GM19238 (cell line): ENCODE results near the gene ARHGEF17.
"Not testable (repeated sequence)": the region's sequence is repeated elsewhere in the genome, so short reads cannot be mapped to it uniquely, and the experiment has no call there.

Source experiments
- DNase-seq: peaks from one replicate; pipeline ENCODE4 v3.0.0; 2011; ENCODE audit warnings: low spot score; ENCODE audit not compliant: insufficient read length

ARHGEF17 gene

GRCh38 chr11:73271936-73272679 lies 36.0 kb upstream of the ARHGEF17 start, which contains the start of gene P2RY6:
Gene P2RY6, plus strand, starts transcription at chr11:73272338. Its CDS starts 24,181 bp downstream, at chr11:73296519.
- no peak for DNase-seq

GRCh38 chr11:73272680-73273038 lies 35.4 kb upstream of the ARHGEF17 start:
- no peak for DNase-seq

- DNase-seq = no peak
Measured at GRCh38 chr11:73273222-73273895, 34.7 kb upstream of the ARHGEF17 start.

- DNase-seq = not testable (repeated sequence)
Measured at GRCh38 chr11:73274191-73274590, 33.9 kb upstream of the ARHGEF17 start.

- no peak for DNase-seq
Measured at GRCh38 chr11:73274722-73275380, 33.2 kb upstream of the ARHGEF17 start.

GRCh38 chr11:73275381-73275750 lies 32.7 kb upstream of the ARHGEF17 start:
- no peak for DNase-seq

- no peak for DNase-seq
Measured at GRCh38 chr11:73277467-73277866, 30.6 kb upstream of the ARHGEF17 start.

GRCh38 chr11:73280626-73281025 lies 27.4 kb upstream of the ARHGEF17 start:
- DNase-seq = no peak

GRCh38 chr11:73281201-73281741 lies 26.8 kb upstream of the ARHGEF17 start:
- DNase-seq = no peak

- no peak for DNase-seq
Measured at GRCh38 chr11:73281796-73282660, 26.0 kb upstream of the ARHGEF17 start.

- DNase-seq = no peak
Measured at GRCh38 chr11:73283276-73284000, 24.6 kb upstream of the ARHGEF17 start.

GRCh38 chr11:73284106-73284505 lies 24.0 kb upstream of the ARHGEF17 start:
- DNase-seq = no peak

GRCh38 chr11:73285721-73286120 lies 22.4 kb upstream of the ARHGEF17 start:
- DNase-seq = no peak

- no peak for DNase-seq
Measured at GRCh38 chr11:73286240-73286810, 21.8 kb upstream of the ARHGEF17 start.

GRCh38 chr11:73287400-73288101 lies 20.5 kb upstream of the ARHGEF17 start:
- no peak for DNase-seq

GRCh38 chr11:73288192-73288872 lies 19.7 kb upstream of the ARHGEF17 start:
- DNase-seq = no peak

- DNase-seq = peak; percentile 84
Measured at GRCh38 chr11:73288873-73289707, 19.0 kb upstream of the ARHGEF17 start.

GRCh38 chr11:73290536-73290935 lies 17.5 kb upstream of the ARHGEF17 start:
- no peak for DNase-seq
